H1 (cell line): ENCODE data around the gene AK5. TPM values are rescaled to one million over a fixed set of nuclear protein-coding genes. Genes with fewer than 3 reads are reported as not detected.

Experiments used
- ASH2L ChIP-seq: fragments of 200-600, 300-600 bp; sonication (generic); IDR thresholded peaks from one replicate; pipeline ENCODE4 v1.7.1; 2017; ENCODE audit warnings: low read length
- CEBPB ChIP-seq: IDR thresholded peaks from 2 replicates; pipeline ENCODE4 v1.6.1; 2012; ENCODE audit warnings: low read depth, low read length
- CHD7 ChIP-seq: fragments of 300-600 bp; sonication (generic); IDR thresholded peaks from 2 replicates; pipeline ENCODE4 v1.7.1; 2012; ENCODE audit warnings: low read length, moderate library complexity, mild to moderate bottlenecking, inconsistent platforms; ENCODE audit not compliant: insufficient replicate concordance
- CTCF ChIP-seq, 3 experiments: IDR thresholded peaks; 1 replicate in 2 of 3; 2 replicates in 1 of 3; pipeline versions ENCODE4 v1.5.1 to v1.6.1; 2011; ENCODE audit warnings: low read length in 3 of 3, mild to moderate bottlenecking in 3 of 3, inconsistent platforms in 2 of 3, low read depth in 1 of 3, moderate library complexity in 1 of 3; ENCODE audit not compliant: insufficient read depth in 1 of 3; ENCODE audit errors: control extremely low read depth in 1 of 3
- RAD21 ChIP-seq, 2 experiments: IDR thresholded peaks in 1 of 2; conservative IDR thresholded peaks in 1 of 2; 2 replicates each; pipeline ENCODE4 v1.6.1; 2011; ENCODE audit warnings: low read depth in 2 of 2, low read length in 2 of 2, improper control_type of control experiment in 1 of 2, inconsistent platforms in 1 of 2, mild to moderate bottlenecking in 1 of 2, moderate library complexity in 1 of 2
- TCF12 ChIP-seq: IDR thresholded peaks from 2 replicates; pipeline ENCODE4 v1.6.1; 2011; ENCODE audit warnings: low read depth, mild to moderate bottlenecking, low read length
- polyA plus RNA-seq, 7 experiments: library from polyadenylated mRNA; depleted of rRNA in 3 of 7; stranded (reverse) in 5 of 7; unstranded in 2 of 7; fragments of >200 nt in 5 of 7; fragments of 200-250 nt in 2 of 7; gene quantifications; 1 replicate in 5 of 7; 2 replicates in 1 of 7; 4 replicates in 1 of 7; pipeline versions ENCODE4 v1.2.1 to v1.2.3, GENCODE V29; 2011 to 2013; ENCODE audit warnings: missing spikeins in 2 of 7, mixed read lengths in 2 of 7
- total RNA-seq: library from RNA; stranded (reverse); fragmentation: NEBNext Ultra II Directional; extraction: Animal tissue kit (Norgen Biotek cat#: 25700); gene quantifications from 2 replicates; pipeline ENCODE4 v1.2.1, GENCODE V29; 2021

The AK5 gene
- total and polyA plus RNA-seq, 2 of the 8 experiments (the other 6 are each of a cell fraction or from before 2014, with no cell fraction given) = 2.0 to 7.1 TPM

GRCh38 chr1:77476475-77476874 lies 194.7 kb downstream of the AK5 start (continued):
- no peak for TF ChIP-seq CHD7
- no peak for TF ChIP-seq TCF12
- TF ChIP-seq CTCF (IDR thresholded peaks at IDR 0.05; ENCODE audit: control extremely low read depth in 1 of 3, insufficient read depth in 1 of 3, low read depth in 1 of 3, low read length in 3 of 3) = no peak
- TF ChIP-seq CEBPB = no peak
- no peak for TF ChIP-seq ASH2L
- TF ChIP-seq RAD21 (IDR thresholded peaks at IDR 0.05 in 1 of 2, conservative IDR thresholded peaks at IDR 0.05 in 1 of 2; ENCODE audit: low read depth in 2 of 2, low read length in 2 of 2) = no peak
- TF ChIP-seq, all 59 proteins: peak for 0
